K562 (cell line): ENCODE measurements around the gene VAMP8. TPM values are rescaled to one million over a fixed set of nuclear protein-coding genes. Genes with fewer than 3 reads are reported as not detected.
A peak's percentile ranks its signal among the peaks of the same experiment; 100 is the strongest.

Experiments used
- ASH1L ChIP-seq: fragments of 450-650 bp; IDR thresholded peaks from 2 replicates; pipeline ENCODE4 v1.6.1; 2018; ENCODE audit warnings: borderline replicate concordance, mild to moderate bottlenecking, low read depth; ENCODE audit not compliant: partially characterized antibody
- C11orf30 ChIP-seq: fragments of 450-650 bp; IDR thresholded peaks from 2 replicates; pipeline ENCODE4 v1.6.1; 2016; ENCODE audit warnings: low read depth, mild to moderate bottlenecking
- ELF1 ChIP-seq: fragments of 200-800 bp; sonication (Bioruptor generic); IDR thresholded peaks from 2 replicates; pipeline ENCODE4 v1.6.1; 2016; ENCODE audit warnings: missing genetic modification characterization, missing compliant biosample characterization
- GTF2F1 ChIP-seq: IDR thresholded peaks from 2 replicates; pipeline ENCODE4 v1.6.1; 2011; ENCODE audit warnings: low read depth, low read length, improper control_type of control experiment
- HLTF ChIP-seq: fragments of 450-650 bp; IDR thresholded peaks from 2 replicates; pipeline ENCODE4 v1.6.1; 2016
- JUNB ChIP-seq: fragments of 450-650 bp; formaldehyde crosslinking; conservative IDR thresholded peaks from 2 replicates; pipeline ENCODE4 v1.4.0; 2020; ENCODE audit warnings: mild to moderate bottlenecking
- NELFE ChIP-seq: IDR thresholded peaks from 2 replicates; pipeline ENCODE4 v1.6.1; 2011; ENCODE audit warnings: mild to moderate bottlenecking; ENCODE audit not compliant: insufficient read depth, insufficient read length
- NFE2 ChIP-seq: IDR thresholded peaks from 2 replicates; pipeline ENCODE4 v1.6.1; 2014; ENCODE audit warnings: antibody characterized with exemption, low read depth
- NFIC ChIP-seq: fragments of 450-650 bp; IDR thresholded peaks from 2 replicates; pipeline ENCODE4 v1.6.1; 2017; ENCODE audit warnings: mild to moderate bottlenecking, inconsistent platforms
- NFRKB ChIP-seq: fragments of 450-650 bp; IDR thresholded peaks from 2 replicates; pipeline ENCODE4 v1.6.1; 2016; ENCODE audit warnings: low read depth
- NKRF ChIP-seq: fragments of 450-650 bp; IDR thresholded peaks from 2 replicates; pipeline ENCODE4 v1.6.1; 2016; ENCODE audit warnings: borderline replicate concordance
- NRF1 ChIP-seq, 2 experiments: fragments of 450-650 bp; IDR thresholded peaks in 1 of 2; conservative IDR thresholded peaks in 1 of 2; 2 replicates each; pipeline ENCODE4 v1.6.1; 2014; ENCODE audit warnings: mild to moderate bottlenecking in 2 of 2
- PHB ChIP-seq: fragments of 250-450 bp; sonication (Bioruptor Pico); IDR thresholded peaks from 2 replicates; pipeline ENCODE4 v1.5.0; 2021
- POLR2H ChIP-seq: IDR thresholded peaks from 2 replicates; pipeline ENCODE4 v1.6.1; 2016; ENCODE audit warnings: missing genetic modification characterization, low read depth, mild to moderate bottlenecking, control low read depth, missing compliant biosample characterization, moderate library complexity
- RAD51 ChIP-seq: fragments of 450-650 bp; IDR thresholded peaks from 2 replicates; pipeline ENCODE4 v1.7.1; 2016; ENCODE audit warnings: low read depth, mild to moderate bottlenecking, borderline replicate concordance
- RBBP5 ChIP-seq: fragments of 200-600 bp; sonication (generic); IDR thresholded peaks from 2 replicates; pipeline ENCODE4 v1.6.1; 2012; ENCODE audit warnings: borderline replicate concordance, mild to moderate bottlenecking, low read length, control low read depth, inconsistent platforms; ENCODE audit not compliant: insufficient read depth, poor library complexity, severe bottlenecking
- RBM39 ChIP-seq: fragments of 200-400 bp; formaldehyde crosslinking; optimal IDR thresholded peaks from 2 replicates; pipeline ENCODE3; 2018; ENCODE audit warnings: low read depth, low read length
- SREBF1 ChIP-seq: fragments of 150-350 bp; IDR thresholded peaks from 2 replicates; pipeline ENCODE4 v1.6.1; 2014; ENCODE audit warnings: antibody characterized with exemption, low read depth, low read length, borderline replicate concordance
- SRF ChIP-seq, 2 experiments: fragments of 250-450, 450-650 bp in 1 of 2; sonication (Bioruptor Pico) in 1 of 2; sonication (generic) in 1 of 2; formaldehyde crosslinking; IDR thresholded peaks; 2 replicates each; pipeline versions ENCODE4 v1.5.0 to v1.5.1; 2020 to 2022; ENCODE audit warnings: mild to moderate bottlenecking in 1 of 2, missing genetic modification reagents in 1 of 2
- WHSC1 ChIP-seq: IDR thresholded peaks from one replicate; pipeline ENCODE4 v1.6.1; 2012; ENCODE audit warnings: low read length, control low read depth, inconsistent platforms
- ZNF707 ChIP-seq: fragments of 250-450 bp; sonication (Bioruptor Pico); conservative IDR thresholded peaks from 2 replicates; pipeline ENCODE4 v1.8.0; 2022; ENCODE audit warnings: inconsistent platforms, mild to moderate bottlenecking, moderate library complexity
- polyA plus RNA-seq, 8 experiments: library from polyadenylated mRNA; depleted of rRNA in 4 of 8; stranded (reverse) in 5 of 8; unstranded in 3 of 8; fragments of >200 nt; fragmentation: Nextera tagmentation in 2 of 8; fragmentation: Illumina TruSeq in 1 of 8; extraction: Ambion mirVana in 2 of 8; extraction: Trizol in 1 of 8; gene quantifications; 2 replicates each; pipeline versions ENCODE4 v1.2.1 to v1.2.3, GENCODE V29; 2011 to 2014; ENCODE audit warnings: inconsistent platforms in 1 of 8, missing spikeins in 1 of 8
- total RNA-seq, 7 experiments: library from RNA; depleted of rRNA in 6 of 7; stranded (reverse); fragments of >200 nt in 6 of 7; fragmentation: Illumina TruSeq in 2 of 7; extraction: Trizol in 2 of 7; gene quantifications; 2 replicates each; pipeline versions ENCODE4 v1.2.1 to v1.2.3, GENCODE V29; 2011 to 2021; ENCODE audit warnings: low replicate concordance in 1 of 7
- TF ChIP-seq, protein P1 (sequence below): fragments of 450-650 bp; IDR thresholded peaks from 2 replicates; pipeline ENCODE4 v1.6.1; 2018; ENCODE audit not compliant: partially characterized antibody

VAMP8 gene
- total and polyA plus RNA-seq, 9 of the 15 experiments (the other 6 are each of a cell fraction or from before 2014, with no cell fraction given): 107 to 571 (median 248) TPM

GRCh38 chr2:85595301-85596025, 18.1 kb downstream of the VAMP8 start, which contains the start of gene RNF181 (continued):
- TF ChIP-seq RBBP5: peak; percentile 60
- peak; percentile 69; the same call in 1 of the 2 replicates for TF ChIP-seq GTF2F1
- peak; percentile 81 for TF ChIP-seq SREBF1
- TF ChIP-seq RBM39: no peak
- peak; percentile 94 for TF ChIP-seq RAD51
- no peak for TF ChIP-seq JUNB (CRISPR knock-in tag)
- peak; percentile 52 to 64 for TF ChIP-seq NRF1 (conservative IDR thresholded peaks at IDR 0.05 in 1 of 2, IDR thresholded peaks at IDR 0.05 in 1 of 2)
- 0 out of 2 replicates have a peak, but pooled peaks have one; percentile 53 for TF ChIP-seq PHB (CRISPR knock-in tag)
- TF ChIP-seq NFRKB: peak; percentile 86; the same call in 1 of the 2 replicates
- no peak for TF ChIP-seq NFE2
- peak; percentile 94 for TF ChIP-seq ELF1 (tag)
- TF ChIP-seq POLR2H (tag): peak; percentile 91
- no peak for TF ChIP-seq NELFE
- peak; percentile 87; the same call in 1 of the 2 replicates for TF ChIP-seq NKRF
- peak; percentile 90 for TF ChIP-seq C11orf30
- TF ChIP-seq NFIC: peak; percentile 51
- peak; percentile 93 for TF ChIP-seq ASH1L
- TF ChIP-seq, protein P1, sequence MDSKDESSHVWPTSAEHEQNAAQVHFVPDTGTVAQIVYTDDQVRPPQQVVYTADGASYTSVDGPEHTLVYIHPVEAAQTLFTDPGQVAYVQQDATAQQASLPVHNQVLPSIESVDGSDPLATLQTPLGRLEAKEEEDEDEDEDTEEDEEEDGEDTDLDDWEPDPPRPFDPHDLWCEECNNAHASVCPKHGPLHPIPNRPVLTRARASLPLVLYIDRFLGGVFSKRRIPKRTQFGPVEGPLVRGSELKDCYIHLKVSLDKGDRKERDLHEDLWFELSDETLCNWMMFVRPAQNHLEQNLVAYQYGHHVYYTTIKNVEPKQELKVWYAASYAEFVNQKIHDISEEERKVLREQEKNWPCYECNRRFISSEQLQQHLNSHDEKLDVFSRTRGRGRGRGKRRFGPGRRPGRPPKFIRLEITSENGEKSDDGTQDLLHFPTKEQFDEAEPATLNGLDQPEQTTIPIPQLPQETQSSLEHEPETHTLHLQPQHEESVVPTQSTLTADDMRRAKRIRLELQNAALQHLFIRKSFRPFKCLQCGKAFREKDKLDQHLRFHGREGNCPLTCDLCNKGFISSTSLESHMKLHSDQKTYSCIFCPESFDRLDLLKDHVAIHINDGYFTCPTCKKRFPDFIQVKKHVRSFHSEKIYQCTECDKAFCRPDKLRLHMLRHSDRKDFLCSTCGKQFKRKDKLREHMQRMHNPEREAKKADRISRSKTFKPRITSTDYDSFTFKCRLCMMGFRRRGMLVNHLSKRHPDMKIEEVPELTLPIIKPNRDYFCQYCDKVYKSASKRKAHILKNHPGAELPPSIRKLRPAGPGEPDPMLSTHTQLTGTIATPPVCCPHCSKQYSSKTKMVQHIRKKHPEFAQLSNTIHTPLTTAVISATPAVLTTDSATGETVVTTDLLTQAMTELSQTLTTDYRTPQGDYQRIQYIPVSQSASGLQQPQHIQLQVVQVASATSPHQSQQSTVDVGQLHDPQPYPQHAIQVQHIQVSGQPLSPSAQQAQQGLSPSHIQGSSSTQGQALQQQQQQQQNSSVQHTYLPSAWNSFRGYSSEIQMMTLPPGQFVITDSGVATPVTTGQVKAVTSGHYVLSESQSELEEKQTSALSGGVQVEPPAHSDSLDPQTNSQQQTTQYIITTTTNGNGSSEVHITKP: no peak
- TF ChIP-seq HLTF: no peak
- no peak for TF ChIP-seq ZNF707 (CRISPR knock-in tag)
- TF ChIP-seq WHSC1: no peak
- TF ChIP-seq SRF (CRISPR knock-in tag; IDR thresholded peaks at IDR 0.05): peak in 1 of 2 experiments; percentile 73; a peak in 2 of 4 replicates
